ENCODE data around the gene CMTM5. TPM values are rescaled to one million over a fixed set of nuclear protein-coding genes. Genes with fewer than 3 reads are reported as not detected.

Gene CMTM5
- total RNA-seq, 4 donors from 2014 or later = not detected

DNA sequence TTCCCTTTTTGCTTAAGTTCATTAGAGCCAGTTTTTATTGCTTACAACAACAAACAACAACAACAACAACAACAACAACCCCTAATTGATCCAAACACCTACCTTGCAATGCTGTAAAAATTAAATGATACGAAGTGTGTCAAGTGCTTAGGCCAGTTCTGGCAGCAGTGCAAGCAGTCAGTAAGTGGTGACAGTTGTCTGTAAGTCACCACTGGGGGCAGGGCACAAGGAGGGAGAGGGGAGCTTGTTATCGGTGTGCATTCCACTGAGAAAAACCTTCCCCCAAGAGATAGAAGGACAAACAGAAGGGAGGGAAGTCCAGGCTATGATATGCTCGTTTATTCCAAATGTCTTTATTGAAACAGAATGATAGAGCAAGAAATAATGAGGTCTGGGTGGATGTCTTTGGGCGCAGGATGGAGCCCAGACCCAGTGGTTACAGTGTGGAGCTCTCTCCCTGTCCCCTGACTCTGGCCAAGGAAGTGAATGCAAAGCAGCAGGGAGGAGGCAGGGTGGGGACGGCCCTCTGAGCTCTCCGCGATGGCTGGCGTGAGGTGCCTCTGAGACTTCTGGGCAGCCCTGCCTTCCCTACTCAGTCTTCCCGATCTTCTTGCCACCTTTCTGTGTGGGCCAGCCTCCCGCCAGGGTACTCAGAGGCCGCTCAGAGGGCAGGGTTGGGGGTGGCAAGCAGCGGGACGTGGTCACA, 30.7 kb upstream of the CMTM5 start:
- H3K27me3 ChIP-seq = no peaks in the 10 kb centered on the region
- TF ChIP-seq, protein P1, sequence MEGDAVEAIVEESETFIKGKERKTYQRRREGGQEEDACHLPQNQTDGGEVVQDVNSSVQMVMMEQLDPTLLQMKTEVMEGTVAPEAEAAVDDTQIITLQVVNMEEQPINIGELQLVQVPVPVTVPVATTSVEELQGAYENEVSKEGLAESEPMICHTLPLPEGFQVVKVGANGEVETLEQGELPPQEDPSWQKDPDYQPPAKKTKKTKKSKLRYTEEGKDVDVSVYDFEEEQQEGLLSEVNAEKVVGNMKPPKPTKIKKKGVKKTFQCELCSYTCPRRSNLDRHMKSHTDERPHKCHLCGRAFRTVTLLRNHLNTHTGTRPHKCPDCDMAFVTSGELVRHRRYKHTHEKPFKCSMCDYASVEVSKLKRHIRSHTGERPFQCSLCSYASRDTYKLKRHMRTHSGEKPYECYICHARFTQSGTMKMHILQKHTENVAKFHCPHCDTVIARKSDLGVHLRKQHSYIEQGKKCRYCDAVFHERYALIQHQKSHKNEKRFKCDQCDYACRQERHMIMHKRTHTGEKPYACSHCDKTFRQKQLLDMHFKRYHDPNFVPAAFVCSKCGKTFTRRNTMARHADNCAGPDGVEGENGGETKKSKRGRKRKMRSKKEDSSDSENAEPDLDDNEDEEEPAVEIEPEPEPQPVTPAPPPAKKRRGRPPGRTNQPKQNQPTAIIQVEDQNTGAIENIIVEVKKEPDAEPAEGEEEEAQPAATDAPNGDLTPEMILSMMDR (IDR thresholded peaks at IDR 0.05) = no peak
- no peak for TF ChIP-seq POLR2A (IDR thresholded peaks at IDR 0.05)

DNA sequence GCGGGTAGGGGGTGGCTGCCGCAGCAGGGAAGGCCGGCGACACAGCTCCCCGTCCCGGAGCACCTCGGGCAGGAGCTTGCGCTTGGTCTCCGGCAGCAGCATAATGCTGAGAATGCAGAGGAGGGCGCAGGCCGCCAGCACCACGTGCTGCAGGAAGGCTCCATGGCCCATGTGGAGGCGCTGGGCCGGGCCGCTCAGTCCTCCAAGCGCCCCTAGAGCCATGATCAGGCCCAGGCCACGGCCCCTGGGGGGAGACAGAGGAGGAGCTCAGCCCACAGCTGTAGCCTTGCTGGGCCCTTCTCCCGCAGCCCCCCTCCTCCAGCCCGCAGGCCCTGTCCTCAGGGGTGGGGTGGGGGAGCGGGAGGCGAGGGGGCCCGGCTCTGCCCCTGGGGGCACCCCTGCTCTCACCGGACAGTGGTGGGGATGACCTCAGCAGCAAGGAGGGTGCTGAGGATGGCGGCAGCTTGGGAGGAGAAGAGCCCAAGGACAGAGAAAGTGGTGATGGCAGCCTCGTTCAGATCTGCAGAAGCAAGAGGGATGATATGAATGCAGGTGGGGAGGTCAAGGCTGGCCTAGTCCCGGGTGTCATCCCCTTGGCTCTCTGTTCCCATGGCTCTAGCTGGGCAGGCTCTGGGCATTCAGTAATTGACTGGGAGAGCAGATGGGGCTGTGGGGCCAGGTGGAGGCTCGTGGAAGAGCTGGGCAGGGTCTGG, 30.0 kb upstream of the CMTM5 start:
- H3K4me1 ChIP-seq = peaks cover 0 to 3% (median 1%) of the 10 kb centered on the region in 4 donors
- H3K9me3 ChIP-seq = no peaks in the 10 kb centered on the region
- H3K27me3 ChIP-seq = peaks cover 0 to 3% of the 10 kb centered on the region in 2 donors
- no peaks in the 10 kb centered on the region for H3K36me3 ChIP-seq
- no peak for TF ChIP-seq POLR2A (IDR thresholded peaks at IDR 0.05)
- TF ChIP-seq, protein P1 (IDR thresholded peaks at IDR 0.05) = no peak
- H3K4me3 ChIP-seq = no peak overlapping the region
- no peak for DNase-seq
- no peak overlapping the region for H3K27ac ChIP-seq

More for the DNA sequence above, 30.7 kb upstream of the CMTM5 start:
- Histone ChIP-seq H3K4me1 (no peaks in the 10 kb centered on the region), H3K27ac (no peak overlapping the region), H3K9me3 (no peaks in the 10 kb centered on the region), H3K4me3 (no peak overlapping the region), H3K36me3 (no peaks in the 10 kb centered on the region)
- peak in 1 of 3 donors; percentile 28 for DNase-seq

DNA sequence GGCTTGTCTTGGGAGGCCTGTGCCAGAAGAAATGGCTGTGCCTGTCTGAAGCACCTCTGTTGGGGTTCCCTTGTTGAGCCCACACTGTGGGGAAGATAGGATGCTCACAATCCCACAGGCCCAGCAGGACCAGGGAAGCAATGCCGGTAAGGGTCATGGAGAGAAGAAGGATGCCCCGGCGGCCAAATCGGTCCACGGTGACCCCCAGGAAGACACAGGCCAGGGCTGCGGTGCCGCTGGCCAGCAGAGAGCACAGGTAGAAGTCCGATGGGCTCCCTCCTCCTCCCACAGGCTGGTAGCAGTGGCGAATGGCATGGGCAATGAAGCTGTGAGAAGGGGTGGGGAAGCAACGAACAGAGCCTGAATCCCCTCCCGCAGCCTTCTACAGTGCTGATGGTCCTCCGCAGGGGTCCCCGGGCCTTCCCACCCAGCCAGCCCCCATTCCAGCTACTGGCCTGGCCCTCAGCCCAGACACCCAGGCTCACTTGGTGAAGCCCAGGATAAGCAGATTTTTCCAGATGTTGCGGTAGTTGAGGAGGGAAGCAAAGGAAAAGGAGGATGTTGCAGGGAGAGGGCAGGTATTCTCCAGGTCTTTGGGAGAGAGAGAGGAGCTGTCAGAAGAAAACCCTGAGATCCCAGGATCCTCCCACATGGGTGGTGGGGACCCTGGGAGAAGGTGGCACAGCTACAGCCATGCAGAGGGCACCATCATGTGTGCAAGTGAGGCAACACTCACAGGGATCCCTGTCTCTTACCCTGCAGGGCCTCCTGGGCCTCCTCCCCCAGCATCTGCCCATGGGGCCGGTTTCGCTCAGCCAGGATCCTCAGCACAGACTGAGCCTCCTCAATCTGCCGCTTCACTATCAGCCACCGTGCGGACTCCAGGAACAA, 29.2 kb upstream of the CMTM5 start:
- H3K4me1 ChIP-seq = peaks cover 0 to 11% (median 5%) of the 10 kb centered on the region in 4 donors
- DNase-seq = peak in 1 of 3 donors; percentile 43
- H3K36me3 ChIP-seq = no peaks in the 10 kb centered on the region
- TF ChIP-seq POLR2A (IDR thresholded peaks at IDR 0.05) = no peak
- TF ChIP-seq, protein P1 (IDR thresholded peaks at IDR 0.05) = no peak
- peaks cover 0 to 6% of the 10 kb centered on the region in 2 donors for H3K27me3 ChIP-seq
- H3K9me3 ChIP-seq = no peaks in the 10 kb centered on the region
- no peak overlapping the region for H3K27ac ChIP-seq
- H3K4me3 ChIP-seq = no peak overlapping the region

DNA sequence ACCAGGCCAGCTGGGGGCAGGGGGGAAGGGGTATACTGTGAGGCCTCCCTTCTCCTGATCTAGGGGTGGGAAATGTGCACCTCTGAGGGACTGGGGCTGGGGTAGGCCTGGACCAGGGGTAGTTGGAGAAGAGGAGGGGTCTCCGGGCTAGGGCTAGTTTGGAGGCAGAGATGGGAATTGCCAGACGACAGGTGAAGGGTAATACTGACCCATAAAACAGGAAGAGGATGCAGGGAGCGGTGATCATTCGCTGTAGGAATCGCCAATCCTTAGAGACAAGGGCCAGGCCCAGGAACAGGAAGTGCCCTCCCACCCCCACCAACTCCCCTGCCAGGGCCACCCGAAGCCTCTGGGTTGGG, 28.6 kb upstream of the CMTM5 start:
- Histone ChIP-seq H3K36me3 (no peaks in the 10 kb centered on the region), H3K4me1 (peaks cover 0 to 16% (median 6%) of the 10 kb centered on the region in 4 donors), H3K4me3 (no peak overlapping the region), H3K9me3 (no peaks in the 10 kb centered on the region), H3K27me3 (peaks cover 0 to 6% of the 10 kb centered on the region in 2 donors), H3K27ac (no peak overlapping the region)
- TF ChIP-seq, protein P1 (IDR thresholded peaks at IDR 0.05) = no peak
- TF ChIP-seq POLR2A (IDR thresholded peaks at IDR 0.05) = no peak
- peak in 1 of 3 donors; percentile 21 for DNase-seq

DNA sequence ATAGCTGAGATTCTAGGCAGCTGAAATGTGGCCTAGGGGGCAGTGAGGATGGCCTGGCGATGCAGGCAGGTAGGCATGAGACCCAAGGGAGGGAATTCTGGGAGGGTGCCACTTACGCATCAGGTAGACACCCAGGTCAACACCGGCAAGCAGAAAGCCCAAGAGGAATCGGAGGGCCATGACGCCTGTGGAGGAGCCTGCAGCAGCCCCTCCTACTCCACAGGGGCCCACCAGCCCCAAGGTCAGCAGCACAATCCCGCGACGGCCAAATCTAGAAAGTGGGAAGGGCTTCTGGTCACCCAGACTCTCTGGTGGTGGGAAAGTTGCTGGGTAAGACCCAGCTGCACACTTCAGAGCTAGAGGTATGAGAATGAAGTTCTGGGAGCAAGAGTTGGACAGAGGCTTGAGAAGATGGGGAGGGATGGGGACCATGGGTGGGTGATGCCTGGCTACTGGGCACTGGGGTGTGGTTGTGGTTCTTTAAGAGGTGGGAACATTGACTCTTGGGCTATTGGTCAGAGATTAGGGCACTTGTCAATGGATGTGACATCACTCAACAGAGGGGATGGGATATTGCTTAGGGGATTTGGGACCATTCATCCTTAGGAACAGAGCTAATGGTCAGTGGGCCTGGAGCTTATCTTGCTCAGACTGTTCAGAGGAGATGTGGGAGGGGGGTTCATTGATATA, 27.5 kb upstream of the CMTM5 start:
- no peaks in the 10 kb centered on the region for H3K9me3 ChIP-seq
- peaks cover 0 to 6% of the 10 kb centered on the region in 2 donors for H3K27me3 ChIP-seq
- H3K36me3 ChIP-seq = no peaks in the 10 kb centered on the region
- DNase-seq = peak in 1 of 3 donors; percentile 24
- H3K27ac ChIP-seq = no peak overlapping the region
- TF ChIP-seq POLR2A (IDR thresholded peaks at IDR 0.05) = no peak
- TF ChIP-seq, protein P1 (IDR thresholded peaks at IDR 0.05) = no peak
- H3K4me1 ChIP-seq = peaks cover 0 to 16% (median 6%) of the 10 kb centered on the region in 4 donors
- no peak overlapping the region for H3K4me3 ChIP-seq
